H1 (cell line): Measurements from ENCODE around the gene HOOK1.

Source experiments
- ATF3 ChIP-seq: IDR thresholded peaks from 2 replicates; pipeline ENCODE4 v1.6.1; 2011; ENCODE audit warnings: low read depth, mild to moderate bottlenecking, low read length; ENCODE audit not compliant: insufficient read depth
- CTCF ChIP-seq, 3 experiments: IDR thresholded peaks; 1 replicate in 2 of 3; 2 replicates in 1 of 3; pipeline versions ENCODE4 v1.5.1 to v1.6.1; 2011; ENCODE audit warnings: low read length in 3 of 3, mild to moderate bottlenecking in 3 of 3, inconsistent platforms in 2 of 3, low read depth in 1 of 3, moderate library complexity in 1 of 3; ENCODE audit not compliant: insufficient read depth in 1 of 3; ENCODE audit errors: control extremely low read depth in 1 of 3
- EP300 ChIP-seq, 2 experiments: IDR thresholded peaks; 1 replicate in 1 of 2; 2 replicates in 1 of 2; pipeline ENCODE4 v1.6.1; 2011 to 2012; ENCODE audit warnings: low read depth in 2 of 2, low read length in 2 of 2, mild to moderate bottlenecking in 2 of 2, borderline replicate concordance in 1 of 2, inconsistent platforms in 1 of 2, moderate library complexity in 1 of 2
- EZH2 ChIP-seq: fragments of 200-600 bp; sonication (generic); IDR thresholded peaks from 2 replicates; pipeline ENCODE4 v1.7.1; 2012; ENCODE audit warnings: low read depth, mild to moderate bottlenecking, moderate library complexity, low read length, inconsistent platforms; ENCODE audit not compliant: severe bottlenecking
- FOSL1 ChIP-seq: IDR thresholded peaks from 2 replicates; pipeline ENCODE4 v1.6.1; 2011; ENCODE audit warnings: mild to moderate bottlenecking, low read depth, low read length, moderate library complexity; ENCODE audit not compliant: insufficient read depth
- POLR2A ChIP-seq, 2 experiments: IDR thresholded peaks; 1 replicate in 1 of 2; 2 replicates in 1 of 2; pipeline ENCODE4 v1.6.1; 2011; ENCODE audit warnings: low read depth in 2 of 2, low read length in 2 of 2, mild to moderate bottlenecking in 2 of 2; ENCODE audit errors: control extremely low read depth in 1 of 2
- RAD21 ChIP-seq, 2 experiments: IDR thresholded peaks in 1 of 2; conservative IDR thresholded peaks in 1 of 2; 2 replicates each; pipeline ENCODE4 v1.6.1; 2011; ENCODE audit warnings: low read depth in 2 of 2, low read length in 2 of 2, improper control_type of control experiment in 1 of 2, inconsistent platforms in 1 of 2, mild to moderate bottlenecking in 1 of 2, moderate library complexity in 1 of 2
- SIN3A ChIP-seq, 2 experiments: IDR thresholded peaks in 1 of 2; conservative IDR thresholded peaks in 1 of 2; 2 replicates each; pipeline ENCODE4 v1.6.1; 2011 to 2012; ENCODE audit warnings: low read length in 2 of 2, improper control_type of control experiment in 1 of 2, low read depth in 1 of 2, mild to moderate bottlenecking in 1 of 2
- SP1 ChIP-seq: IDR thresholded peaks from 2 replicates; pipeline ENCODE4 v1.6.1; 2011; ENCODE audit warnings: low read depth, low read length
- SP2 ChIP-seq: IDR thresholded peaks from 2 replicates; pipeline ENCODE4 v1.6.1; 2012; ENCODE audit warnings: mild to moderate bottlenecking, low read length, inconsistent platforms
- TBP ChIP-seq: IDR thresholded peaks from 2 replicates; pipeline ENCODE4 v1.6.1; 2011; ENCODE audit warnings: low read depth, low read length, improper control_type of control experiment
- TEAD4 ChIP-seq: IDR thresholded peaks from 2 replicates; pipeline ENCODE4 v1.6.1; 2012; ENCODE audit warnings: low read depth, low read length, inconsistent platforms, mixed read lengths
- ZNF274 ChIP-seq: IDR thresholded peaks from 2 replicates; pipeline ENCODE4 v1.7.0; 2012; ENCODE audit warnings: low read length, borderline replicate concordance; ENCODE audit errors: extremely low read depth

DNA sequence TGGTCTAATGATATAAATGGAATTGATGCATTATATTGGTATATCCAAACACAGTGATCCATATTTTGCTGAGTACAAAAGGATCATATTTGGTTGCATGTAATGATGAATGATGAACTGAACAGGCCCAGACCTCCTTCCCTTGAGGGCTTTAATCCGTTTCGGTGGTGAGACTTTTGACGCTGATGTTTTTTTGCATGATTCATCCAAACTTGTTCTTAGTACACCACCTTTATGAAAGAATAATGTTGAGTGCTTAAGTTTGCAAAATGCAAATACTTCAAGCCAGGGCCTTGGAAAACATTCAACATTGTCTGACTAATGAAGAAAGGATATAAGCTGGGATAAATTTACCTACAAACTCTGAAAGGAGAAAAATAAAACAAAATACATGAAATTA is 19.2 kb downstream of the HOOK1 start:
- TF ChIP-seq EZH2 (no peak), TBP (no peak), RAD21 (IDR thresholded peaks at IDR 0.05 in 1 of 2, conservative IDR thresholded peaks at IDR 0.05 in 1 of 2; ENCODE audit: low read depth in 2 of 2, low read length in 2 of 2) (no peak), SP1 (no peak), SP2 (no peak), CTCF (IDR thresholded peaks at IDR 0.05; ENCODE audit: control extremely low read depth in 1 of 3, insufficient read depth in 1 of 3, low read depth in 1 of 3, low read length in 3 of 3) (no peak), FOSL1 (no peak), SIN3A (conservative IDR thresholded peaks at IDR 0.05 in 1 of 2, IDR thresholded peaks at IDR 0.05 in 1 of 2; ENCODE audit: low read depth in 1 of 2, low read length in 2 of 2) (no peak), EP300 (IDR thresholded peaks at IDR 0.05; ENCODE audit: borderline replicate concordance in 1 of 2, low read depth in 2 of 2, low read length in 2 of 2) (no peak), ATF3 (no peak), TEAD4 (no peak), POLR2A (IDR thresholded peaks at IDR 0.05; ENCODE audit: control extremely low read depth in 1 of 2, low read depth in 2 of 2, low read length in 2 of 2) (no peak), ZNF274 (no peak)
